HEK293T (cell line): ENCODE measurements around the gene GAS2L2.

Experiments used
- CTCF ChIA-PET: fragments of 350-600 bp; formaldehyde crosslinking; extraction: SDS; loops from one replicate; lab custom pipeline; 2021; ENCODE audit warnings: antibody characterized with exemption, inconsistent platforms; lab: Yijun Ruan, JAX
- POLR2A ChIA-PET: fragments of 350-600 bp; formaldehyde crosslinking; extraction: SDS; loops from one replicate; lab custom pipeline; 2020; ENCODE audit warnings: antibody characterized with exemption, inconsistent platforms; lab: Yijun Ruan, JAX
- DNase-seq: peaks from one replicate; pipeline ENCODE4 v3.0.0; 2012; ENCODE audit warnings: mixed read lengths; ENCODE audit errors: extremely low spot score
- ARNT ChIP-seq: fragments of 450-650 bp; IDR thresholded peaks from 2 replicates; pipeline ENCODE4 v1.6.1; 2017; ENCODE audit warnings: mild to moderate bottlenecking
- BHLHE40 ChIP-seq: fragments of 450-650 bp; IDR thresholded peaks from 2 replicates; pipeline ENCODE4 v1.6.1; 2016; ENCODE audit warnings: mild to moderate bottlenecking, moderate library complexity, borderline replicate concordance
- CTBP1 ChIP-seq: fragments of 450-650 bp; IDR thresholded peaks from 2 replicates; pipeline ENCODE4 v1.6.1; 2016; ENCODE audit warnings: borderline replicate concordance
- ELF4 ChIP-seq: fragments of 450-650 bp; IDR thresholded peaks from 2 replicates; pipeline ENCODE4 v1.6.1; 2017; ENCODE audit warnings: antibody characterized with exemption
- FOXA1 ChIP-seq: fragments of 450-650 bp; IDR thresholded peaks from 2 replicates; pipeline ENCODE4 v1.6.1; 2016; ENCODE audit warnings: mild to moderate bottlenecking
- FOXK2 ChIP-seq: fragments of 450-650 bp; IDR thresholded peaks from 2 replicates; pipeline ENCODE4 v1.6.1; 2016; ENCODE audit warnings: mild to moderate bottlenecking
- FOXM1 ChIP-seq: fragments of 450-650 bp; IDR thresholded peaks from 2 replicates; pipeline ENCODE4 v1.6.1; 2017; ENCODE audit warnings: mild to moderate bottlenecking, borderline replicate concordance
- HDGF ChIP-seq: fragments of 450-650 bp; IDR thresholded peaks from 2 replicates; pipeline ENCODE4 v1.6.1; 2017; ENCODE audit warnings: antibody characterized with exemption, borderline replicate concordance
- L3MBTL2 ChIP-seq: fragments of 450-650 bp; conservative IDR thresholded peaks from 2 replicates; pipeline ENCODE4 v1.6.1; 2016; ENCODE audit warnings: mild to moderate bottlenecking
- LEF1 ChIP-seq: fragments of 450-650 bp; IDR thresholded peaks from 2 replicates; pipeline ENCODE4 v1.6.1; 2017; ENCODE audit warnings: mild to moderate bottlenecking, borderline replicate concordance
- NFRKB ChIP-seq: fragments of 450-650 bp; IDR thresholded peaks from 2 replicates; pipeline ENCODE4 v1.6.1; 2016; ENCODE audit warnings: mild to moderate bottlenecking, moderate library complexity
- PKNOX1 ChIP-seq: fragments of 450-650 bp; IDR thresholded peaks from 2 replicates; pipeline ENCODE4 v1.6.1; 2016
- SP1 ChIP-seq: fragments of 450-650 bp; IDR thresholded peaks from 2 replicates; pipeline ENCODE4 v1.6.1; 2017
- SUZ12 ChIP-seq: fragments of 450-650 bp; IDR thresholded peaks from 2 replicates; pipeline ENCODE4 v1.6.1; 2016; ENCODE audit warnings: mild to moderate bottlenecking
- TARDBP ChIP-seq: fragments of 450-650 bp; IDR thresholded peaks from 2 replicates; pipeline ENCODE4 v1.6.1; 2016
- ZNF384 ChIP-seq: fragments of 450-650 bp; IDR thresholded peaks from 2 replicates; pipeline ENCODE4 v1.6.1; 2016

GAS2L2 gene

GRCh38 chr17:35780950-35781349 lies 27.9 kb upstream of the GAS2L2 start:
- TF ChIP-seq SUZ12 (no peak), ELF4 (no peak), LEF1 (no peak), PKNOX1 (no peak), FOXK2 (no peak), TARDBP (no peak), CTBP1 (no peak), HDGF (no peak), SP1 (no peak), L3MBTL2 (no peak), BHLHE40 (no peak), FOXM1 (no peak), NFRKB (no peak), FOXA1 (no peak), ZNF384 (no peak), ARNT (no peak)
- DNase-seq = no peak
- CTCF ChIA-PET = interaction anchor here (2.2 kb wide), 1 partner anchor 17 kb away, joined by 13 read pairs; no protein-coding TSS in a partner anchor
- POLR2A ChIA-PET = interaction anchor here (0.9 kb wide), 1 partner anchor 150 kb away, joined by 3 read pairs; the partner anchor contains the start of gene RDM1

GRCh38 chr17:35778641-35779196 lies 25.7 kb upstream of the GAS2L2 start:
- DNase-seq = no peak
- ChIA-PET CTCF (no interaction called here), POLR2A (interaction anchor here (1.0 to 1.7 kb wide), 2 partner anchors 14 to 30 kb away, joined by 3 to 5 read pairs; partner anchors contain the start of gene TAF15)
- TF ChIP-seq LEF1 (no peak), PKNOX1 (no peak), SUZ12 (no peak), ZNF384 (no peak), FOXA1 (no peak), ELF4 (no peak), L3MBTL2 (no peak), ARNT (no peak), CTBP1 (no peak), FOXM1 (no peak), HDGF (no peak), SP1 (no peak), NFRKB (no peak), BHLHE40 (no peak), FOXK2 (no peak), TARDBP (no peak)

GRCh38 chr17:35775583-35775982 lies 22.5 kb upstream of the GAS2L2 start:
- TF ChIP-seq TARDBP (no peak), BHLHE40 (no peak), FOXM1 (no peak), SUZ12 (no peak), CTBP1 (no peak)
- POLR2A ChIA-PET = interaction anchor here (0.7 to 1.9 kb wide), 2 partner anchors 13 to 33 kb away, joined by 3 to 8 read pairs; partner anchors contain the start of gene TAF15
- DNase-seq = no peak
- CTCF ChIA-PET = no interaction called here

GRCh38 chr17:35775039-35775438 lies 22.0 kb upstream of the GAS2L2 start:
- POLR2A ChIA-PET = interaction anchor here (0.7 to 1.9 kb wide), 2 partner anchors 14 to 34 kb away, joined by 3 to 8 read pairs; partner anchors contain the start of gene TAF15
- CTCF ChIA-PET = interaction anchor here (0.7 kb wide), 1 partner anchor 12 kb away, joined by 3 read pairs; no protein-coding TSS in a partner anchor
- TF ChIP-seq PKNOX1 (no peak), FOXK2 (no peak), ARNT (no peak), L3MBTL2 (no peak), SUZ12 (no peak), HDGF (no peak), ELF4 (no peak), LEF1 (no peak), FOXA1 (no peak), NFRKB (no peak), SP1 (no peak), FOXM1 (no peak), TARDBP (no peak), BHLHE40 (no peak), CTBP1 (no peak)

GRCh38 chr17:35774499-35774898 lies 21.5 kb upstream of the GAS2L2 start:
- no peak for DNase-seq
- POLR2A ChIA-PET = interaction anchor here (0.8 to 1.9 kb wide), 2 partner anchors 34 kb away, joined by 4 to 8 read pairs; partner anchors contain the start of gene TAF15
- CTCF ChIA-PET = interaction anchor here (0.7 to 1.0 kb wide), 2 partner anchors 10 to 11 kb away, joined by 3 to 6 read pairs; no protein-coding TSS in a partner anchor
- no peak for TF ChIP-seq ZNF384
- TF ChIP-seq ARNT = no peak
- TF ChIP-seq TARDBP = no peak
- no peak for TF ChIP-seq SUZ12
- no peak for TF ChIP-seq SP1
- TF ChIP-seq FOXM1 = no peak
- no peak for TF ChIP-seq NFRKB
- TF ChIP-seq HDGF = no peak
- TF ChIP-seq CTBP1 = no peak
- TF ChIP-seq FOXK2 = no peak
- TF ChIP-seq LEF1 = no peak
- TF ChIP-seq FOXA1 = no peak
- TF ChIP-seq PKNOX1 = no peak
- TF ChIP-seq L3MBTL2 = no peak
- TF ChIP-seq ELF4 = no peak

More at GRCh38 chr17:35775039-35775438, 22.0 kb upstream of the GAS2L2 start:
- DNase-seq = no peak
